PC-3 (cell line): ENCODE data around the gene TMEM161A. TPM values are rescaled to one million over a fixed set of nuclear protein-coding genes. Genes with fewer than 3 reads are reported as not detected.

Experiments
- ATAC-seq: fragments of 200-7000 bp; cut with Tn5 transposase; 2 replicates; pipeline ENCODE4 v1.9.1; 2020; ENCODE audit warnings: mild to moderate bottlenecking, moderate library complexity
- BruUV-seq: library from RNA; stranded (reverse); fragments of 400-500 nt; replicated peaks from 2 replicates; lab custom pipeline; 2021; lab: Mats Ljungman, UMichigan
- CTCF ChIA-PET: fragments of 300-600 bp; sonication (Branson Sonifier 250); formaldehyde crosslinking; loops from one replicate; lab custom pipeline; 2022; ENCODE audit warnings: antibody characterized with exemption; lab: Charles Lee
- POLR2A ChIA-PET: fragments of 300-600 bp; sonication (Branson Sonifier 250); formaldehyde crosslinking; loops from one replicate; lab custom pipeline; 2022; ENCODE audit warnings: antibody characterized with exemption; ENCODE audit not compliant: unreplicated experiment; lab: Charles Lee
- DNase-seq: peaks from one replicate; pipeline ENCODE4 v3.0.0-alpha.2; 2015
- H2AFZ ChIP-seq: fragments of 300-600 bp; sonication (generic); 2 replicates; pipeline ENCODE4 v1.6.0; 2016; ENCODE audit warnings: antibody characterized with exemption, low read length
- H3F3A ChIP-seq: fragments of 300-600 bp; sonication (generic); one replicate; pipeline ENCODE4 v1.6.0; 2017; ENCODE audit warnings: antibody characterized with exemption, low read length, control low read depth, mild to moderate bottlenecking; ENCODE audit not compliant: unreplicated experiment
- H3K27ac ChIP-seq: fragments of 300-600 bp; sonication (generic); 2 replicates; pipeline ENCODE4 v1.5.1; 2016; ENCODE audit warnings: mild to moderate bottlenecking, low read length
- H3K27me3 ChIP-seq: fragments of 300-600 bp; sonication (generic); 2 replicates; pipeline ENCODE4 v1.6.1; 2016; ENCODE audit warnings: low read length, mixed read lengths
- H3K36me3 ChIP-seq: fragments of 300-600 bp; sonication (generic); 2 replicates; pipeline ENCODE4 v1.6.1; 2016; ENCODE audit warnings: low read depth, mixed run types, low read length, mixed read lengths
- H3K4me1 ChIP-seq: fragments of 300-600 bp; sonication (generic); 2 replicates; pipeline ENCODE4 v1.5.1; 2016; ENCODE audit warnings: low read length; ENCODE audit not compliant: insufficient read depth
- H3K4me2 ChIP-seq: fragments of 300-600 bp; sonication (generic); 2 replicates; pipeline ENCODE4 v1.6.0; 2016; ENCODE audit warnings: low read length
- H3K4me3 ChIP-seq: fragments of 300-600 bp; sonication (generic); 2 replicates; pipeline ENCODE4 v1.5.1; 2016; ENCODE audit warnings: mild to moderate bottlenecking, low read length, mixed read lengths
- H3K79me2 ChIP-seq: fragments of 300-600 bp; sonication (generic); 2 replicates; pipeline ENCODE4 v1.6.1; 2017; ENCODE audit warnings: low read length, mixed read lengths
- H3K9ac ChIP-seq: fragments of 300-600 bp; sonication (generic); 2 replicates; pipeline ENCODE4 v1.6.0; 2016; ENCODE audit warnings: mild to moderate bottlenecking, low read length
- H3K9me2 ChIP-seq: fragments of 300-600 bp; sonication (generic); replicated peaks from 2 replicates; pipeline ENCODE4 v1.6.1; 2016; ENCODE audit warnings: mixed run types, low read length, mixed read lengths
- H3K9me3 ChIP-seq: fragments of 300-600 bp; sonication (generic); 2 replicates; pipeline ENCODE4 v1.6.1; 2016; ENCODE audit warnings: low read length, mixed read lengths
- H4K20me1 ChIP-seq: fragments of 300-600 bp; sonication (generic); 2 replicates; pipeline ENCODE4 v1.6.1; 2016; ENCODE audit warnings: low read length, mixed read lengths
- EZH2 ChIP-seq: fragments of 300-600 bp; sonication (generic); IDR thresholded peaks from one replicate; pipeline ENCODE4 v1.6.1; 2017; ENCODE audit warnings: antibody characterized with exemption, mild to moderate bottlenecking, low read length; ENCODE audit not compliant: unreplicated experiment
- EZH2phosphoT487 ChIP-seq: fragments of 300-600 bp; sonication (generic); IDR thresholded peaks from 2 replicates; pipeline ENCODE4 v1.6.1; 2018; ENCODE audit warnings: mild to moderate bottlenecking, antibody characterized with exemption, low read length, borderline replicate concordance
- intact Hi-C: fragments of 100-400 bp; cut with micrococcal nuclease; formaldehyde crosslinking; loops from 2 replicates; pipeline ENCODE4 v1.9.0; 2023
- total RNA-seq: library from RNA; depleted of rRNA; stranded (reverse); fragments of >200 nt; gene quantifications from 2 replicates; pipeline ENCODE4 v1.2.3, GENCODE V29; 2014
- TF ChIP-seq, protein P1 (sequence below): fragments of 300-600 bp; sonication (generic); conservative IDR thresholded peaks from 2 replicates; pipeline ENCODE4 v1.5.1; 2017; ENCODE audit warnings: antibody characterized with exemption, low read depth, mild to moderate bottlenecking, low read length

Gene TMEM161A
- total RNA-seq, 1 experiment from 2014 or later: 49.9 TPM

DNA sequence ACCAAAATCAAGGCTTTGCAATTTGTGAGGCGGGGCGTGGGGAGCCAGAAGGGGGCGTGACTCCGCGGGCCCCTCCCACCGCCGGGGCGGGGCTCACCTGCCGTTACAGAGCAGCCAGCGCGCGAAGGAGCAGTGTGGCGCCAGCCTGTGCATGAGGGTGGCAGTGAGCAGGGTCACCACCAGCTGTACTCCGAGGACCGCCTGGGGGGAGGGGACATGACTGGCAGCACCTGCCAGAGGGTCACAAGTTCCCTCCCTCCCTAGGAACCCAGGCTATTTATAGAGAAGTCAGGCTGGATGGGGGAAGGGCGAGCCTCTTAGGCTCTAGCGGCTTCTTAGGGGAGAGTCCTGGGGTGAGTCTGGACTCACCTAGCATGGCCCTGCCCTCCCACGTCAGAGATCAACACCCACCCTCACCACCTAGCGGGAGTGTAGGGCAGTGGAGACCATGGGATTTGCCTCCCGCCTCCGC is 3.6 kb downstream of the TMEM161A start:
- Histone ChIP-seq H3K9me2 (no peaks in the 10 kb centered on the region), H3K27me3 (no peaks in the 10 kb centered on the region), H3K79me2 (peaks cover 13% of the 10 kb centered on the region), H3K36me3 (peaks cover 15% of the 10 kb centered on the region), H3F3A (no peaks in the 10 kb centered on the region), H2AFZ (no peak overlapping the region), H3K4me2 (no peak overlapping the region), H3K9ac (no peak overlapping the region), H4K20me1 (no peaks in the 10 kb centered on the region), H3K9me3 (0 out of 2 replicates have a peak, but pooled peaks cover 5% of the 10 kb centered on the region), H3K4me1 (peaks cover 11% of the 10 kb centered on the region; the same call in 1 of the 2 replicates), H3K27ac (no peak overlapping the region), H3K4me3 (no peak overlapping the region)
- ATAC-seq (no peak), DNase-seq (no peak)
- ChIA-PET CTCF (no interaction called here), POLR2A (no interaction called here)
- BruUV-seq: no TSS peak
- intact Hi-C loops: no loop called here
- TF ChIP-seq EZH2phosphoT487 (no peak), EZH2 (no peak)
- TF ChIP-seq, protein P1, sequence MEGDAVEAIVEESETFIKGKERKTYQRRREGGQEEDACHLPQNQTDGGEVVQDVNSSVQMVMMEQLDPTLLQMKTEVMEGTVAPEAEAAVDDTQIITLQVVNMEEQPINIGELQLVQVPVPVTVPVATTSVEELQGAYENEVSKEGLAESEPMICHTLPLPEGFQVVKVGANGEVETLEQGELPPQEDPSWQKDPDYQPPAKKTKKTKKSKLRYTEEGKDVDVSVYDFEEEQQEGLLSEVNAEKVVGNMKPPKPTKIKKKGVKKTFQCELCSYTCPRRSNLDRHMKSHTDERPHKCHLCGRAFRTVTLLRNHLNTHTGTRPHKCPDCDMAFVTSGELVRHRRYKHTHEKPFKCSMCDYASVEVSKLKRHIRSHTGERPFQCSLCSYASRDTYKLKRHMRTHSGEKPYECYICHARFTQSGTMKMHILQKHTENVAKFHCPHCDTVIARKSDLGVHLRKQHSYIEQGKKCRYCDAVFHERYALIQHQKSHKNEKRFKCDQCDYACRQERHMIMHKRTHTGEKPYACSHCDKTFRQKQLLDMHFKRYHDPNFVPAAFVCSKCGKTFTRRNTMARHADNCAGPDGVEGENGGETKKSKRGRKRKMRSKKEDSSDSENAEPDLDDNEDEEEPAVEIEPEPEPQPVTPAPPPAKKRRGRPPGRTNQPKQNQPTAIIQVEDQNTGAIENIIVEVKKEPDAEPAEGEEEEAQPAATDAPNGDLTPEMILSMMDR: no peak

DNA sequence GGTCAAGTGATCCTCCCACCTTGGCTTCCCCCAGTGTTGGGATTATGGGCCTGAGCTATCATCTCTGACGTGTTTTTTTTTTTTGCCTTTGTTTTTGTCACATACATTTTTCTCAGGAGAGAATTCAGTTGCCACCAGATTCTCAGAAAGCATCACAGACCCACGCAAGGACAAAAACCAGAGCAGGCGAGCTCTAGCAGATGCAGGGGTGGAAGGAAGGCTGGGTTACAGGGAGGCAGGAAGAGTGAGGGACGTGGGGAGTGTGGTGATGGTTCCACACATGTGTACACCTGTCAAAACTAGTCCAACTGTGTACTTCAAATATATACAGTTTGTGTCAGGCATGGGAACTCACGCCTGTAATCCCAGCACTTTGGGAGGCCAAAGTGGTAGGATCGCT is 4.3 kb downstream of the TMEM161A start:
- peaks cover 13% of the 10 kb centered on the region for H3K79me2 ChIP-seq
- no peaks in the 10 kb centered on the region for H3K27me3 ChIP-seq
- no peaks in the 10 kb centered on the region for H4K20me1 ChIP-seq
- ChIA-PET POLR2A (no interaction called here), CTCF (no interaction called here)
- 0 out of 2 replicates have a peak, but pooled peaks cover 5% of the 10 kb centered on the region for H3K9me3 ChIP-seq
- no peak overlapping the region for H3K4me2 ChIP-seq
- H3K27ac ChIP-seq: no peak overlapping the region
- TF ChIP-seq, protein P1: no peak
- TF ChIP-seq EZH2 (no peak), EZH2phosphoT487 (no peak)
- no peak overlapping the region for H3K4me3 ChIP-seq
- H3K9me2 ChIP-seq: no peaks in the 10 kb centered on the region
- no peak overlapping the region for H2AFZ ChIP-seq
- intact Hi-C loops: no loop called here
- H3F3A ChIP-seq: no peaks in the 10 kb centered on the region
- H3K9ac ChIP-seq: no peak overlapping the region
- peaks cover 15% of the 10 kb centered on the region for H3K36me3 ChIP-seq
- no TSS peak for BruUV-seq
- no peak for DNase-seq
- peaks cover 11% of the 10 kb centered on the region; the same call in 1 of the 2 replicates for H3K4me1 ChIP-seq
- no peak for ATAC-seq

DNA sequence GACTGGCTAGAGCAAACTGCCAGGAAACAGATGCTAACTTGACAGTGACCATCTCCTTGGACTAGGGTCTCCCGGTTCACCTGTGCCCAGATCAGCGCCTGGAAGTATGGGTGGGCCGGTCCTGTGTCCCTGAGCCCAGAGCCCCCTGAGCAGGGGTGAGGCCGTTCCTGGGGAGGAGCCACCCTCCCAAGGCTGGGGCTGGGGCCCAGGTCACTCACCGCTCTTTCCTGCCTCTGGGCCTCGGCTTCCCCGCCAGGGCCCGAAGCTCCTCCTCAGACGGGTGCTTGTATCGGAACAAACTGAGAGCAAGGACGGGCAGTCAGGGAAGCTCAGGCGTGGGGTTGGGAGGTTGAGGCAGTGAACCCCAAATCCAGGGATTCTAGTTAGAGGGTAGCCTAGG is 5.4 kb downstream of the TMEM161A start:
- BruUV-seq: no TSS peak

More for the DNA sequence above, 5.4 kb downstream of the TMEM161A start:
- Histone ChIP-seq H3F3A (no peaks in the 10 kb centered on the region), H3K9me3 (0 out of 2 replicates have a peak, but pooled peaks cover 5% of the 10 kb centered on the region), H3K4me3 (no peak overlapping the region), H3K9me2 (no peaks in the 10 kb centered on the region), H3K36me3 (peaks cover 15% of the 10 kb centered on the region), H2AFZ (no peak overlapping the region), H3K27me3 (no peaks in the 10 kb centered on the region), H3K9ac (no peak overlapping the region), H3K27ac (no peak overlapping the region), H3K4me2 (no peak overlapping the region), H3K4me1 (peaks cover 10% of the 10 kb centered on the region; the same call in 1 of the 2 replicates), H4K20me1 (no peaks in the 10 kb centered on the region), H3K79me2 (peaks cover 10% of the 10 kb centered on the region)
- TF ChIP-seq, protein P1: no peak
- no peak for TF ChIP-seq EZH2
- DNase-seq: no peak
- ChIA-PET CTCF (no interaction called here), POLR2A (no interaction called here)
- intact Hi-C loops: no loop called here
- no peak for ATAC-seq
